Measurements from ENCODE around the gene S100A11. TPM values are rescaled to one million over a fixed set of nuclear protein-coding genes. Genes with fewer than 3 reads are reported as not detected.
A peak's percentile ranks its signal among the peaks of the same experiment; 100 is the strongest.

Gene S100A11
- total and polyA plus RNA-seq, 9 of the 15 experiments (the other 6 are each of a cell fraction or from before 2014, with no cell fraction given): 131 to 808 (median 235) TPM

DNA sequence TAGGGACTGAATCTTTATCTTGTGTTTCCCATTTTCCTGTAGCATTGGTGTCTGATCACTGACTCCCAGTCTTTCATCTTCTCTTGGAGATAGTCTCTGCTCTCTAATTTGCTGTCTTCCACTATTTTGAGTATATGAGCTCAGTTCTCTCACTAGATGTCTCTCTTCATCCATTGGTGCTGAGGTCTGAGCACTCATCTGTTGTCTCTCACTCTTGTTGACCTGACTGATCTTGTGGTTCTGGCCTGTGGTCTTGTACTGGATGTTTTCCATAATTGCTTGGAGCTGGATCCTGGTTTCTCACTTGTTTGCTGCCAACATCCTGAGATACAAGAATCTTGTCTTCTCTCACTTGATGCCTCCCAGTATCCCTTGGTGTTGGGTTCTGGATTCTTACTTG lies 25.1 kb upstream of the S100A11 start:
- H4K20me1 ChIP-seq (replicated peaks; ENCODE audit: control insufficient read depth, insufficient read depth, low read length): no peaks in the 10 kb centered on the region
- ATAC-seq: no peak
- intact Hi-C loops (cut with micrococcal nuclease) (no loop called here), in situ Hi-C loops (cut with MboI) (no loop called here)
- no peak for DNase-seq (ENCODE audit: extremely low read depth in 1 of 4, low spot score in 3 of 4)
- ChIA-PET POLR2A (interaction anchor here (0.9 to 1.0 kb wide), 2 partner anchors 9 kb away, joined by 4 to 5 read pairs; no protein-coding TSS in a partner anchor), CTCF (ENCODE audit: low intra/inter-chr PET ratio) (interaction anchor here (0.6 to 1.0 kb wide), 2 partner anchors 121 to 124 kb away, joined by 3 to 4 read pairs; no protein-coding TSS in a partner anchor)
- H3K36me3 ChIP-seq (ENCODE audit: control insufficient read depth, insufficient read depth, low read length): no peaks in the 10 kb centered on the region
- no peak overlapping the region for H3K4me2 ChIP-seq (ENCODE audit: insufficient read depth, low read length)
- H3K79me2 ChIP-seq (ENCODE audit: control insufficient read depth, insufficient read depth, low read length): no peaks in the 10 kb centered on the region
- H3K9me3 ChIP-seq (replicated peaks; ENCODE audit: control insufficient read depth, insufficient read depth, low read depth, low read length): no peaks in the 10 kb centered on the region
- FAIRE-seq: peak; percentile 52
- H3K27me3 ChIP-seq (ENCODE audit: control insufficient read depth in 2 of 2, insufficient read depth in 2 of 2, low read length in 2 of 2): peaks cover 0 to 4% of the 10 kb centered on the region in 2 experiments; a peak in 1 of 5 replicates
- no peak overlapping the region for H3K4me3 ChIP-seq
- no peak overlapping the region for H3K27ac ChIP-seq (ENCODE audit: extremely low read depth, low read depth, low read length)
- no peak overlapping the region for H3K9ac ChIP-seq (ENCODE audit: insufficient read depth in 1 of 2, low read depth in 2 of 2, low read length in 2 of 2)
- no peaks in the 10 kb centered on the region for H3K9me1 ChIP-seq (ENCODE audit: control insufficient read depth, insufficient read depth, low read length)
- no peaks in the 10 kb centered on the region; a peak in 1 of 5 replicates for H3K4me1 ChIP-seq (replicated peaks in 1 of 2; ENCODE audit: control insufficient read depth in 2 of 2, insufficient read depth in 2 of 2, low read length in 2 of 2)
- no TSS peak for BruUV-seq (replicated peaks)
- no peak overlapping the region for H2AFZ ChIP-seq (ENCODE audit: low read depth, low read length)
- TF ChIP-seq LCOR (CRISPR knock-in tag; IDR thresholded peaks at IDR 0.05) (no peak), NR2C1 (IDR thresholded peaks at IDR 0.05) (no peak), NR2C1 (tag; IDR thresholded peaks at IDR 0.05) (no peak), MCM2 (IDR thresholded peaks at IDR 0.05; ENCODE audit: low read depth) (no peak), PTRF (tag; IDR thresholded peaks at IDR 0.05) (no peak), RAD21 (CRISPR knock-in tag; conservative IDR thresholded peaks at IDR 0.05 in 1 of 2, IDR thresholded peaks at IDR 0.05 in 1 of 2) (peak; percentile 71 to 73), ZNF644 (tag; IDR thresholded peaks at IDR 0.05; ENCODE audit: low read depth) (no peak), NR2C2 (CRISPR knock-in tag; IDR thresholded peaks at IDR 0.05) (no peak), NR2C2 (tag; IDR thresholded peaks at IDR 0.05) (no peak)
- TF ChIP-seq, protein P1, sequence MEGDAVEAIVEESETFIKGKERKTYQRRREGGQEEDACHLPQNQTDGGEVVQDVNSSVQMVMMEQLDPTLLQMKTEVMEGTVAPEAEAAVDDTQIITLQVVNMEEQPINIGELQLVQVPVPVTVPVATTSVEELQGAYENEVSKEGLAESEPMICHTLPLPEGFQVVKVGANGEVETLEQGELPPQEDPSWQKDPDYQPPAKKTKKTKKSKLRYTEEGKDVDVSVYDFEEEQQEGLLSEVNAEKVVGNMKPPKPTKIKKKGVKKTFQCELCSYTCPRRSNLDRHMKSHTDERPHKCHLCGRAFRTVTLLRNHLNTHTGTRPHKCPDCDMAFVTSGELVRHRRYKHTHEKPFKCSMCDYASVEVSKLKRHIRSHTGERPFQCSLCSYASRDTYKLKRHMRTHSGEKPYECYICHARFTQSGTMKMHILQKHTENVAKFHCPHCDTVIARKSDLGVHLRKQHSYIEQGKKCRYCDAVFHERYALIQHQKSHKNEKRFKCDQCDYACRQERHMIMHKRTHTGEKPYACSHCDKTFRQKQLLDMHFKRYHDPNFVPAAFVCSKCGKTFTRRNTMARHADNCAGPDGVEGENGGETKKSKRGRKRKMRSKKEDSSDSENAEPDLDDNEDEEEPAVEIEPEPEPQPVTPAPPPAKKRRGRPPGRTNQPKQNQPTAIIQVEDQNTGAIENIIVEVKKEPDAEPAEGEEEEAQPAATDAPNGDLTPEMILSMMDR (IDR thresholded peaks at IDR 0.05 in 2 of 3, conservative IDR thresholded peaks at IDR 0.05 in 1 of 3; ENCODE audit: insufficient read depth in 2 of 3, low read depth in 1 of 3, low read length in 3 of 3): peak in 1 of 3 experiments; percentile 43; a peak in 2 of 6 replicates
- TF ChIP-seq, protein P2, sequence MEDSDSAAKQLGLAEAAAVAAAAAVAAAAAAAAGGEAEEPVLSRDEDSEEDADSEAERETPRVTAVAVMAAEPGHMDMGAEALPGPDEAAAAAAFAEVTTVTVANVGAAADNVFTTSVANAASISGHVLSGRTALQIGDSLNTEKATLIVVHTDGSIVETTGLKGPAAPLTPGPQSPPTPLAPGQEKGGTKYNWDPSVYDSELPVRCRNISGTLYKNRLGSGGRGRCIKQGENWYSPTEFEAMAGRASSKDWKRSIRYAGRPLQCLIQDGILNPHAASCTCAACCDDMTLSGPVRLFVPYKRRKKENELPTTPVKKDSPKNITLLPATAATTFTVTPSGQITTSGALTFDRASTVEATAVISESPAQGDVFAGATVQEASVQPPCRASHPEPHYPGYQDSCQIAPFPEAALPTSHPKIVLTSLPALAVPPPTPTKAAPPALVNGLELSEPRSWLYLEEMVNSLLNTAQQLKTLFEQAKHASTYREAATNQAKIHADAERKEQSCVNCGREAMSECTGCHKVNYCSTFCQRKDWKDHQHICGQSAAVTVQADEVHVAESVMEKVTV (CRISPR knock-in tag; IDR thresholded peaks at IDR 0.05): peak; percentile 52; the same call in 1 of the 2 replicates
